Activated CD4-positive, CD25-positive, alpha-beta regulatory T cell treated with anti-CD3 and anti-CD28 coated beads, Interleukin-2, amount 50 U/mL, for 72 hours (primary cell): Measurements from ENCODE around the gene CTR9.

ENCODE experiments used
- DNase-seq: peaks from one replicate; pipeline ENCODE4 v3.0.0; 2021

The CTR9 gene

GRCh38 chr11:10750838-10751580, at the start of gene CTR9:
TSS of gene CTR9 (plus strand) at chr11:10751246. CDS start at chr11:10751413, 167 bp downstream.
- peak; percentile 95 for DNase-seq

GRCh38 chr11:10701982-10702381, 49.1 kb upstream of the CTR9 start:
- DNase-seq: no peak

DNA sequence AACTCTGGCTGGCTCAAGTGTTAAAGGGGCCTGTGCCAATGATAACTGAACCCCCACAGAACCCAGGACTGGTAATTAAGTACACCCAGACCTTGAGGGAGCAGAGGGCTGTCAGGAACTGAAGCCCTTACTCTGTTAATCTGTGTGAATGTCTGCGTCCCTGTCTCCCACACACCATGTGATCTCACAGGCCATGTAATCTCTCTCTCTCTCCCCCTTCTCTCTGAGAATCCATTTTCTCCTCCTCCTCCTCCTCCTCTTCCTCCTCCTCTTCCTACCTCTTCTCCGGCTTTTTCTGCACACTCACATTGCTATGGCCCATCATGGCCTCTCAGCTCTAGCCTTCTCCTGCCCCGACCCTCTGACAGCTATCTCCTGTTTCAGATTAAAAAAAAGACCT, 42.9 kb upstream of the CTR9 start:
- DNase-seq: no peak

GRCh38 chr11:10709299-10710086, 41.6 kb upstream of the CTR9 start:
- no peak for DNase-seq

DNA sequence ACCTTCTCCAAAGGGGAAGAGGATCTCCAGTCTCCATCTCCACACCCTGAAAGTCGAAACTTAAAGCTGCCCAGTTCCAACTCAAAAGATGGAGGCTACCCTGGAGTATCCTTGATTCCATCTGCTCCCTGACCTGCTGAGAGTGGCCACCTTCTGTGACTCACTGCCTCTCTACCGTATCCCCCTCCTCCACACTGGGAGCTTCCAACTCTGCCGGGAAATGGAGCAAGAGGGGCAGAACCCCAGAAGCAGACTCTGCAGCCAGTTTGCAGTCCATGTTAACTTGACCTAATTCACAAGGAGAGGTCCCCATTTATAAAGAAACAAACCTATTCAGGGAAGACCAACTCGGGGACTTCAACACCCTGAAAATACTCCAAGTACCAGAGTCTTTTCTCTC, 35.5 kb upstream of the CTR9 start:
- no peak for DNase-seq

DNA sequence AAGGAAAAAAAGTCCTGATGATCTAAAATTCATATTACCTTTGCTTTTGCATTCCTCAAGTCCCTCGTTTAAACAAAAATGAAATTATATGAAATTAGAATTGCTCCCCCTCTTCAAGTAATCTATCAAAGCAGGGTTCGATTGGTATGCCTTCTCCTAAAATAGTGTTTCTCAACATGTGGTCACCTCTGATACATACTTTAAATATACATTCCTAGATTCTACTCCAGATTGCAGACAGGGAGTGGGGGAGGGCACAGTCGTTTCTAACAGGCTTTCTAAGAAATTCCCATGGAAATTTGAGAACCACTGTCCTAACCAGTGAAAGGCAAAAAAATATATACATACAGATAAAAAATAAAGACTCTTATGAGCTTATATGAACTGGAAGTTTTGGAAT, 34.9 kb upstream of the CTR9 start:
- no peak for DNase-seq

- DNase-seq: no peak
Observed at GRCh38 chr11:10716543-10717259, 34.3 kb upstream of the CTR9 start.

- DNase-seq: no peak
Observed at GRCh38 chr11:10719616-10720015, 31.4 kb upstream of the CTR9 start.

DNA sequence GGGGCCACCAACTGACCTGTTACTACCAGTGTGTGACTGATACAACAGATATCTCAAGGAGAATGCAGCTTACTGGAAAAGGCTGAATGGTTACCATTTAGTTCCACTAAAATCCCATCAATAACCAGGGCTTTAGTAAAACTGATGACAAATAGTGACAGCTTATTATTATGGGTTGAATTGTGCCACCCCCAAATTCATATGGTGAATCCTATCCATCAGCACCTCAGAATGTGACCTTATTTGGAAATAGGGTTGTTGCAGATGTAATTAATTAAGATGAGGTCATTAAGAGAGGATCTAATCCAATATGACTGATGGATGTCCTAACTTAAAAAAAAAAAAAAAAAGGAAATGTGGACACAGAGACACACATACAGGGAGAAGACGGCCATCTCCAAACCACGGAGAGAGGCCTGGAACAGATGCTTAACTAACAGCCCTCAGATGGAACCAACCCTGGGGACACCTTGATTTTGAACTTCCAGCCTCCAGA, 30.1 kb upstream of the CTR9 start:
- no peak for DNase-seq

- no peak for DNase-seq
Observed at GRCh38 chr11:10722307-10722706, 28.7 kb upstream of the CTR9 start.

- no peak for DNase-seq
Observed at GRCh38 chr11:10725114-10725906, 25.7 kb upstream of the CTR9 start.

GRCh38 chr11:10725907-10726253, 25.2 kb upstream of the CTR9 start:
- DNase-seq: no peak

DNA sequence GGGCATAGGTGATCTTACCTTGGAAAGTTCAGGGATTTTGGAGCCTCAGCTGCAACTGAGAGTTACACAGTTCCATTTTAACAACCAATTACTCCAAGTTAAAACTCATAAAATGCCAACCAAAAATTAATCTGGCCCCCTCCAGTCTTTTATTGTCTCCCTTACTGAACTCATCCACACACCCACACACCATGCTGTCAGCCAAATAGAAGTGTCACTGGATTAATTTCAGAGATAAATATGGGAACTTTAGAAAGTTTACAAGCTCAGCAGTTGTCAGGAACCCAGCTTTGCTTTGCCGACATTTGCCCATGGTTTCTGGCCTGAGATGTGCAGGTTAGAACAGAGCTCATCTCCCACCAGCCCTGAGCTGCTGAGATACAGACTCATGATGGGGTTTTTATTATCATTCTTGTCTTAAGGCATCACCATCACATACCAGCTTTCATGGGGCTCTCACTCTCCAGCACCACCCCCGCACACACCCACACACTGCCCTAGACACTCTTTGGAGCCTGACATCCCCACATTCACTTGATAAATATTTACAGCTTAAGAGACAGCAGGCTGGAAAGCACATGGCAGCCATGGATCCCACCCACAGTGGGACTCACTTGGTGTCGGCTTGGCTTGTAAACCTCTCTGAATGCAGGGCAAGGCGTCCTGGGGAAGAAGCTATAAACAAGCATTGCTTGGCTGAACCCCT, 23.7 kb upstream of the CTR9 start:
- DNase-seq: no peak

DNA sequence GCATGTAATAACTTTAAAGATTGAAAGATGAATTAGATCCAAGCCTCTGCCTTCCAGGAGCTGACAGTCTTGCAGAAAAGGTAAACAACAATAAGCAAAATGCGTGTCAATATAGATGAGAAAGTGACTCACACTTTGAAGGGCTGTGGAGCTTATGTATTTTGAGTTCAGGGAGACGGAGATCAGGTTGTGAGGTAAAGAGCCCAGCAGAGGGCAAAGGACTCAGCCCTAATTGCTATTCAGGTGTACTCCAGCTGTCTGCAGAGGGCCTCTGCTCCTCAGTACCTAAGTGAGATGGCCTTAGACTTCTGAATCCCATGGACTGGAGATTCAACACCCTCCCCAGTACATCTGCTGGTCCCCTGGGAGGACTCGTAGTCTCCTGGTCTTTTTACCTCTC, 22.9 kb upstream of the CTR9 start:
- DNase-seq: no peak

DNA sequence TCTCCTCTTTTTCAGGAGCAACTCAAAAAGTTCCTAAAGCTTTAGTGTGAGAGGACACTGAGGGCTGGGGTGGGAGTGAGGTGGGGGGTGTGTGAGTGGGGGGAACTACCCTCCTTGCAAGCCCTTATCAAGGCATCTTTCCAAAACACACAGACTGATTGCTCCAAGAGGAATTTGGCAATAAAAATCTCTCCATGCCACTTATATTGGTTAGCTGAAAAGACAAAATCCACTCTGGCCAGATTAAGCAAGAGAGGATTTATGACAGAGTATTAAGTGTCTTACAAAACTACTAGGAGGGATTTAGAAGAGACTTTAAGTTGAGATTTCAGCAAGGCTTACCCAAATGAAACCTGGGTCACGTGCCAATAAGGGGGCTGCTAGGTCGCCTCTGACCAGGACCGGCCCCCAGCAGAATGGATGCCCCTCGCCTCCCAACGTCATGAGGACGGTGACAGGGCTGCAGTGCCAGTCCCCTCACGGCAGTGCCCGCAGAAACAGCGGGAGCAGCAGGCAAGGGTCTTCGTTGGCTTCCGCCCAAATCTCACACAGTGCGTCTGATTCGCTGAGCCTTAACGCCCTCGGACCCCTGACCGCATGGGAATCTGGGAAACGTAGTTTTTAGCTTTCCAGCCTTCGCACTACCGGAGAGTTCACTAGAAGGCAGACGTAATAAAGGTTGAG, 22.1 kb upstream of the CTR9 start:
- DNase-seq: no peak

DNA sequence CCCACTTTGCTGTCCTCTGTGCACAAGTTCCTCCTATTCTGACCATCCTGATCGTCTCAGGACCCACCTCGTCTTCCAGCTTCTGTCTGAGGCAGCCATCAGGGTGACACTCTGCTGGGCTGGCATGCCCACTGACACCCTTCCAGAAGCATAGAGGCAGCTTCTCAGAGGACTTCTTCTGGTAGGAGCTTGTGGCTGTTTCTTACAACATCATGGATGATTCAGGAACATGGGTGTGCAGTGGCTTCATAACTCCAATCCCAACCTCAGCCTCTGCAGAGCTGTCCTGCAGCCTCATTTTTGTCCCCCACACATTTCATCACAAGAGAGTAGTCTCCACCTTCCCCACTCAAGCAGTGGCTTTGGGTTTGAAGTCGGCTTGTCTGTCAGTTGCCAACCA, 20.9 kb upstream of the CTR9 start:
- DNase-seq: no peak

GRCh38 chr11:10731064-10731680, 19.9 kb upstream of the CTR9 start:
- no peak for DNase-seq

DNA sequence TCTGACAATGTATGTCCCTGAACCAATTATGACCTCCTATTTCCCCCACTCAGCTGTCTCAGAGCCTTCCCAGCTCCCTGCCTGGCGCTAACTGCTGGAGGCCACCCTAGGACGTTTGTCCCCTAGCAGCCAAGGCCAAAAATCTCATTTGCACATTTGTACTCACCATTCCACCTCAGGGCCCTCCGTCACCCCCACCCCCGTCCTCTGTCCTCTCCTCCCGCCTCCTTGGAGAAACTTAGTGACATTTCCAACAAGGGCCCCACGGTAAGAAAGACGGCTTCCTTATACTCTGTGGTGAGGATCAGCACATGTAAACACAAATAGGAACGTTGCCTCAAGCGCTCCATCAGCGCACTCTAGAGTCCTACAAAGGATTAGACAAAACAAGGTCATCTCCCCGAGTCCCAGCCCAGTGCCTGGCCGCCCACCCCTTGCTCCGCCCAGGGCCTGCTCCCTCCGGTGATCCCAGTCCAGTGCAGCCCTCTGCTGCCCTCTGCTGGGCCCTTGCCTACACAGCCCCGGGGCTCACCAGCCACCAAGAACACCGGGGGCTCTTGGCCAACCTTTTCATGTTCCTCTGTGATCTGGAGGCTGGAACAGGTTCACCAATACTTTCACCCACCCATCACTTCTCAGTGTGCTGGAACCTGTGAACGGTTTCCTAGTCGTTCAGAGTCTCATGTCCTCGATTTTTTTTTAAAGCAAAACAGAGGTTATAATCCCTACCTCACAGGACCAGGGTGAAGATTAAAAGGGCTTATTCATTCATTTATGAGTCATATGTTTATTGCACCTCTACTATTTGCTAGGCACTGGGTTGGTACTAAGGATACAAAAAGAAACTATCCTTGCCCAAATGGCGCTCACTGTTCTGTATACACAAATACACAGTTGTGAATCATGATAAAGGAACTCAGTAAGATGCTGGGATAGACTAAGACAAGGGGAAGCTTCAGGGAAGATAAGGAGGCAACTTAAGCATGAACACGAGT, 15.3 kb upstream of the CTR9 start:
- peak; percentile 91 for DNase-seq

DNA sequence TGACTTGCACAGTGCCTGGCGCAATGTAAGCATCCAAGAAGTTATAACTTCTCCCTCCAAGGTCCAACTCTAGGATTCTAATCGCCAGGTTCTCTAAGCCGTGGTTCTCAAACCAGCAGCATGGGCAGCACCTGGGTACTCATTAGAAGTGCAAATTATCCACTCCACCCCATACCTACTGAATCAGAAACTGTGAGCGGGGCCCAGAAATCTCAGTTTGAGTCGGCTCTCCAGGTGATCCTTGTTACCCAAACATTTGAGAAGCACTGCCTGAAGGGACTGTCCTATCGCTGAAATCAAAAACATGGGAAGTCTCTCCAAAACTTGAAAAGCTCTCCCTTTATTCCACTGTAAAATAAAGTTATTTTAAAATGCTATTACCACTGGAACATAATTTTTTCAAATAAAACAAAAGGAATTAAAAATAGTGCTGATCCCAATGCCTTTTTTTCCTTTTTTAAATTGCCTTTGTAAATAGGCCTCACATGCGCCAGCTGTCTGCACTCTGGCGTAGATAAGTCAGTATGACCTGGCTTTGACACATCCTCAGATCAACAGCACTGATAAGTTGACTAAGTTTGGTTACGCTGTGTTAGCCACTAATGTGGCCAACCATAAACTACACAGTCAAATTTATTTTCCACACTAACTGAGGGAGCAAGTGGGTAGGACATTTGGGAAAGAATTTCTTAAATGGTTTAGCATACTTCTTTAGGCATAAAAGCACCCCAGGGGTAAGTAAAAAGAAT, 8.4 kb upstream of the CTR9 start:
- DNase-seq: no peak
